ENCODE results near the gene TMEM255B. TPM values are rescaled to one million over a fixed set of nuclear protein-coding genes. Genes with fewer than 3 reads are reported as not detected.

The TMEM255B gene
- total RNA-seq, 1 donor from 2014 or later, result 1.5 TPM

DNA sequence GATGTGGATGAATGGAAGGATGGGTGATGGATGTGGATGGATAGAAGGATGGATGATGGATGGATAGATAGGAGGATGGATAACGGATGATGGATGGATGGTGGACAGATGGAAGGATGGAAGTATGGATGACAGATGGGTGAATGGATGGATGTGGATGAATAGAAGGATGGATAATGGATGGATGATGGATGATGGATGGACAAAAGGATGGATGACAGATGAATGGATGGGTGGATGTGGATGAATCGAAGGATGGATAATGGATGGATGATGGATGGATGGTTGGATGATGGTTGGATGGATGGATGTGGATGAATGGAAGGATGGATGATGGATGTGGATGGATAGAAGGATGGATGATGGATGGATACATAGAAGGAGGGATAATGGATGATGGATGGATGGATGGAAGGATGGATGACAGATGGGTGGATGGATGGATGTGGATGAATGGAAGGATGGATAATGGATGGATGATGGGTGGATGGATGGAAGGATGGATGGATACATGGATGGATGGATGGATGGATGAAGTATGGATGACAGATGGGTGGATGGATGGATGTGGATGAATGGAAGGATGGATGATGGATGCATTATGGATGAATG lies 39.3 kb downstream of the TMEM255B start:
- H3K27me3 Mint-ChIP-seq, result no peaks in the 10 kb centered on the region
- H3K4me3 Mint-ChIP-seq (ENCODE audit: low read depth), result no peak overlapping the region
- DNase-seq (ENCODE audit: low spot score, unreplicated experiment), result no peak
- no peak overlapping the region for H3K27ac Mint-ChIP-seq
- H3K36me3 Mint-ChIP-seq (ENCODE audit: insufficient read depth), result no peaks in the 10 kb centered on the region
- TF ChIP-seq, protein P1, sequence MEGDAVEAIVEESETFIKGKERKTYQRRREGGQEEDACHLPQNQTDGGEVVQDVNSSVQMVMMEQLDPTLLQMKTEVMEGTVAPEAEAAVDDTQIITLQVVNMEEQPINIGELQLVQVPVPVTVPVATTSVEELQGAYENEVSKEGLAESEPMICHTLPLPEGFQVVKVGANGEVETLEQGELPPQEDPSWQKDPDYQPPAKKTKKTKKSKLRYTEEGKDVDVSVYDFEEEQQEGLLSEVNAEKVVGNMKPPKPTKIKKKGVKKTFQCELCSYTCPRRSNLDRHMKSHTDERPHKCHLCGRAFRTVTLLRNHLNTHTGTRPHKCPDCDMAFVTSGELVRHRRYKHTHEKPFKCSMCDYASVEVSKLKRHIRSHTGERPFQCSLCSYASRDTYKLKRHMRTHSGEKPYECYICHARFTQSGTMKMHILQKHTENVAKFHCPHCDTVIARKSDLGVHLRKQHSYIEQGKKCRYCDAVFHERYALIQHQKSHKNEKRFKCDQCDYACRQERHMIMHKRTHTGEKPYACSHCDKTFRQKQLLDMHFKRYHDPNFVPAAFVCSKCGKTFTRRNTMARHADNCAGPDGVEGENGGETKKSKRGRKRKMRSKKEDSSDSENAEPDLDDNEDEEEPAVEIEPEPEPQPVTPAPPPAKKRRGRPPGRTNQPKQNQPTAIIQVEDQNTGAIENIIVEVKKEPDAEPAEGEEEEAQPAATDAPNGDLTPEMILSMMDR (IDR thresholded peaks at IDR 0.05; ENCODE audit: unreplicated experiment), result no peak
- H3K4me1 Mint-ChIP-seq (ENCODE audit: low read depth), result no peaks in the 10 kb centered on the region
- H3K9me3 Mint-ChIP-seq (ENCODE audit: low read depth), result no peaks in the 10 kb centered on the region

DNA sequence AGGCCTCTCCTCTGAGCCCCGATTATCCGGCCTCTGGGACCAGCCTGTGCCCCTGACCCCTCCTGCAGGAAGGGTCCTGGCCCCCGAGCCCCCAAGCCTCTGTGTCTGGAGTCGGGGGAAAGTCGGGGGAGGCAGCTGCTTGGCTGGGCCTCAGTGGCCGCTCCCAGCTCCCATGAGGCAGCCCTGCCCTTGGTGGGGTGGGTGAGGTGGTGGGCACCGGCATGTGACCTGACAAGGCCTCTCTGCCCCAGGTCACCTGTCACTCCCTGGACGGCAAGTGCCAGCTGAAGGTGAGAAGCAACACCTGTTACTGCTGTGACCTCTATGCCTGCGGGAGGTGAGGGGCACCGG lies 41.5 kb downstream of the TMEM255B start:
- H3K9me3 Mint-ChIP-seq (ENCODE audit: low read depth), result no peaks in the 10 kb centered on the region
- H3K4me1 Mint-ChIP-seq (ENCODE audit: low read depth), result no peaks in the 10 kb centered on the region
- DNase-seq (ENCODE audit: low spot score, unreplicated experiment), result no peak
- H3K4me3 Mint-ChIP-seq (ENCODE audit: low read depth), result no peak overlapping the region
- TF ChIP-seq, protein P1 (IDR thresholded peaks at IDR 0.05; ENCODE audit: unreplicated experiment), result no peak
- H3K36me3 Mint-ChIP-seq (ENCODE audit: insufficient read depth), result no peaks in the 10 kb centered on the region
- H3K27me3 Mint-ChIP-seq, result no peaks in the 10 kb centered on the region
- no peak overlapping the region for H3K27ac Mint-ChIP-seq

DNA sequence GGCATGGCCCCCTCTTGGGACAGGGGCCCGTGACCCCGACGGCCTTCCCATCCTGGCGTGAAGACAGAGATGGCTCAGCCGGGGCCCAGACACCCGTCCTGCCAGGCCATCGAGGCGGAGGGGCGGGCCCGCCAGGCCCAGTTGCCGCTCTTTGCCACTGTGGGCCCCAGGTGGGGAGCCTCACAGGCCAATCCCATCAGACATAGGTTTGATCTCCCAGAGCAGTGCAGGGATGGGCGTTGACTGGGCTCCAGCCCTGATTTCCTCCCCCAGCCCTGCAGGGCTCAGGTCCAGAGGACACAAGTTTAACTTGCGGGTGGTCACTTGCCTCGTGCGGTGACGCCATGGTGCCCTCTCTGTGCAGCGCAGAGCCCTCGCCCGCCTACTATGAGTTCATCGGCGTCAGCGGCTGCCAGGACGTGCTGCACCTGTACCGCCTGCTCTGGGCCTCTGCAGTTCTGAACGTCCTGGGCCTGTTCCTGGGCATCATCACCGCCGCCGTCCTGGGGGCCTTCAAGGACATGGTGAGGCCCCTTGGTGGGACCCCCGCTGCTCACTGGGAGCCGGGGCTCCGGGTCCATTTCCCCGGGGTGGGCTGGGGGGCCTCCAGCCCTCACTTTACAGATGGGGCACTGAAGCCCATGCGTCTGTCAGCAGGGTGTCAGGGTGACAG lies 42.4 kb downstream of the TMEM255B start:
- H3K4me3 Mint-ChIP-seq (ENCODE audit: low read depth), result no peak overlapping the region
- H3K36me3 Mint-ChIP-seq (ENCODE audit: insufficient read depth), result no peaks in the 10 kb centered on the region
- DNase-seq (ENCODE audit: low spot score, unreplicated experiment), result no peak
- H3K27ac Mint-ChIP-seq, result no peak overlapping the region
- no peaks in the 10 kb centered on the region for H3K9me3 Mint-ChIP-seq (ENCODE audit: low read depth)
- H3K4me1 Mint-ChIP-seq (ENCODE audit: low read depth), result no peaks in the 10 kb centered on the region
- H3K27me3 Mint-ChIP-seq, result no peaks in the 10 kb centered on the region
- TF ChIP-seq, protein P1 (IDR thresholded peaks at IDR 0.05; ENCODE audit: unreplicated experiment), result no peak

DNA sequence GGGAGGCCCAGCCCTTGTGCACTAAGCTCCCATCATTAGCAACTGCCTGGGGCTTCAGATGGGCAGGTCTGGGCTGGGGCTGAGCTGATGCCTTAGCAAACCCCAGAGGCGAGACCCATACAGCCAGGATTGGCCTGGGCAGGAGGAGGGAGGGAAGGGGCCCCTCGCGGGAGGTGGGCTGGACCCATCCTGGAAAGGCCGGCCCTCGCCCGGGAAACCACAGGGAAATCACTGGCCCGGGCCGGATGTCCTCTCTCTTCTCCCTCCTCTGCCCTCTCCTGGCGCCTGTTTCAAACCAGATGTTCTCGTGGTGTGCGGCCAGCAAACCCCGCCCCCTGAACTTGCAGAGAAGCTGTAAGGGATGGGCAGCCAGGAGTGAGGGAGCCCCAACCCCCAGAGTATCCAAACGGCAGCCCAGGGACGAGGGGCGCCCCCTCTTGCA lies 43.1 kb downstream of the TMEM255B start:
- H3K4me1 Mint-ChIP-seq (ENCODE audit: low read depth), result no peaks in the 10 kb centered on the region
- no peaks in the 10 kb centered on the region for H3K9me3 Mint-ChIP-seq (ENCODE audit: low read depth)
- H3K4me3 Mint-ChIP-seq (ENCODE audit: low read depth), result no peak overlapping the region
- H3K27ac Mint-ChIP-seq, result no peak overlapping the region
- TF ChIP-seq, protein P1 (IDR thresholded peaks at IDR 0.05; ENCODE audit: unreplicated experiment), result no peak
- no peaks in the 10 kb centered on the region for H3K27me3 Mint-ChIP-seq
- H3K36me3 Mint-ChIP-seq (ENCODE audit: insufficient read depth), result no peaks in the 10 kb centered on the region
- no peak for DNase-seq (ENCODE audit: low spot score, unreplicated experiment)

DNA sequence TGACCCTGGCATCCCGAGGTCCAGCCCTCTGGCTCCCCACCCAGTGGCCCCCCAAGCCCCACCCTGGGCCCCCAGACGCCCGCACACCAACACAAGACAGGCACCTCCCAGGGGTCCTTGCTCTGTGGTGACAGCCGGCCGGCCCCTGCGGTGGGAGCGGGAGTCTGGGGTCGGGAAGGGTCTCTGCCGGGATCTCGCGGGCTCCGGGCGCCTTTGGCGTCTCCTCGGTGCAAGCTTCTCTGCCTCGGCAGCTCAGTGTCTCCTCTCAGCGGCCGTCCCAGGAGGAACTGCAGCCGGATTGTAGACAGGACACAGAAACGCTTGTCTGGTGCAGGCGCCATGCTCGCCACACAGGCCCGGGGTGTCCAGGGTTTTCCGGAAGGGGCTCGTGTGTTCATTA lies 43.7 kb downstream of the TMEM255B start:
- Mint-ChIP-seq H3K4me3 (ENCODE audit: low read depth) (no peak overlapping the region), H3K27me3 (no peaks in the 10 kb centered on the region), H3K36me3 (ENCODE audit: insufficient read depth) (no peaks in the 10 kb centered on the region), H3K4me1 (ENCODE audit: low read depth) (no peaks in the 10 kb centered on the region), H3K27ac (no peak overlapping the region), H3K9me3 (ENCODE audit: low read depth) (no peaks in the 10 kb centered on the region)
- TF ChIP-seq, protein P1 (IDR thresholded peaks at IDR 0.05; ENCODE audit: unreplicated experiment), result no peak
- DNase-seq (ENCODE audit: low spot score, unreplicated experiment), result no peak
